SK-N-MC (cell line): ENCODE data around the gene SYCE1.

Experiments used
- EZH2 ChIP-seq: fragments of 200-600 bp; sonication (generic); IDR thresholded peaks from one replicate; pipeline ENCODE4 v1.6.1; 2017; ENCODE audit warnings: antibody characterized with exemption
- FOXP2 ChIP-seq: optimal IDR thresholded peaks from 2 replicates; pipeline ENCODE3; 2011; ENCODE audit warnings: mild to moderate bottlenecking, moderate library complexity; ENCODE audit not compliant: insufficient read depth; ENCODE audit errors: extremely low read length, control extremely low read depth
- POLR2AphosphoS5 ChIP-seq: IDR thresholded peaks from 2 replicates; pipeline ENCODE4 v1.6.1; 2012; ENCODE audit warnings: mild to moderate bottlenecking, low read depth, low read length, borderline replicate concordance

DNA sequence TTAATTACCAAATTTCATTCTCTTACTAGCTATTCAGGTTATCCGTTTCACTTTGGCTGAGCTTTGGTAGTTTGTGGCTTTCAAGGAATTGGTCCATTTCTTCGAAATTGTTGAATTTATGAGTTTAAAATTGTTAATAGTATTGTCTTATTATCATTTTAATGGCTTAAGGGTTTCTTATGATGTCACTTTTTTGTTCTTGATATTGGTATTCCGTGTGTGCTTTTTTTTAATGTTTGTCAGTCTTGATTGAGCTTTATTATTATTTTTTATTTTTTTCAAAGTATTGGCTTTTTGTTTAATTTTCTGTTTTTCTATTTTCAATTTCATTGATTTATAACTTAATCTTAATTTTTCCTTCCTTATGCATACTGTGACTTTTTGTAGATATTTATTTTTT, 35.3 kb upstream of the SYCE1 start:
- TF ChIP-seq POLR2AphosphoS5 (no peak), EZH2 (no peak), FOXP2 (no peak)
